T-helper 2 cell treated with Interferon-gamma antibody and Interleukin-4, amounts not matched to agents 100 ng/mL and 5 ng/mL, for 36 hours (primary cell): ENCODE results near the gene GPC6. TPM values are rescaled to one million over a fixed set of nuclear protein-coding genes. Genes with fewer than 3 reads are reported as not detected.

Source experiments
- intact Hi-C: fragments of 100-400 bp; cut with micrococcal nuclease; formaldehyde crosslinking; loops from one replicate; pipeline ENCODE4 v1.15.1; 2023
- total RNA-seq: library from RNA; stranded (reverse); gene quantifications from 2 replicates; pipeline ENCODE4 v1.2.3, GENCODE V29; 2022

The GPC6 gene
- total RNA-seq, 1 donor from 2014 or later, result not detected

DNA sequence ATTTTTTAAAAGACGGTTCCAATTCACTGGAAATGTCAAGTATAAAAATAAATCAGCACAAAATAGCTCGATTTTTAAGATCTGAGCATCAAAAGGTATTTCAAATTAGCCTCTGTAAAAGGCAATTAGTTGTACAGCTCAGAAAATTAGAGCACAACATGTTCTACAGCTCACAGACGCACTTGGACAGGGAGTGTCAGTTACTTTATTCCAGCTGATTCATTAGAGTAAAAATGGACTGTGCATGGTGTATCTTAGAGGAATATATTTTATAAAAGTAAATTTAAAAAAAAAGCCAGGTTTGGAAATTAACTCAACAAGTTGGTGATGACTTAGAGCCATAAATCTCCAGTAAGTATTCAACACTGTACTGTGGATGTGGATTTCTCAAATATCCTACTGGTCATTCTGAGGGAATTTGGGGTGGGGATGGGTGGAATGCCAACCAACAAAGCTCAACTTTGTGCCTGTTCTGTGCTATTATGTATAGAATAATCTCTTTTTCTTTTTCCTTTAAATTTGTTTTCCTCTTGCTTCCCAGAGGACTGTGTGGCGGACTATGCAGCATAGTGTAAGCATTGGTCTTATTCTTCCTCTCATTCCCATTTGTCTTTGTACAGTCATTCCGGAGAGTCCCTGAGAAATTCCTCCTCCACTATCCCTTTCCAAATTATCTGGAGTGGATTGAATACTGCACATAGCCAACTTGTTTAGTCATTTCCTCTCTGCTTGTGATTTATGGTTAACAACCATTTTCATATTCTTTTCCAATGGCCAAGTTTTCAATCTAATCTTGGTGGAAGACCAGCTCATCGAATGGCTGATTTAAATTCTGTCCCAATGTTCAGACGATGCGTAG lies 1083.6 kb downstream of the GPC6 start:
- intact Hi-C loops, result no loop called here

GRCh38 chr13:94311893-94312292 lies 1085.3 kb downstream of the GPC6 start:
- intact Hi-C loops, result loop anchor here (1.0 kb wide), 1 partner anchor 11 kb away; no protein-coding TSS in a partner anchor

DNA sequence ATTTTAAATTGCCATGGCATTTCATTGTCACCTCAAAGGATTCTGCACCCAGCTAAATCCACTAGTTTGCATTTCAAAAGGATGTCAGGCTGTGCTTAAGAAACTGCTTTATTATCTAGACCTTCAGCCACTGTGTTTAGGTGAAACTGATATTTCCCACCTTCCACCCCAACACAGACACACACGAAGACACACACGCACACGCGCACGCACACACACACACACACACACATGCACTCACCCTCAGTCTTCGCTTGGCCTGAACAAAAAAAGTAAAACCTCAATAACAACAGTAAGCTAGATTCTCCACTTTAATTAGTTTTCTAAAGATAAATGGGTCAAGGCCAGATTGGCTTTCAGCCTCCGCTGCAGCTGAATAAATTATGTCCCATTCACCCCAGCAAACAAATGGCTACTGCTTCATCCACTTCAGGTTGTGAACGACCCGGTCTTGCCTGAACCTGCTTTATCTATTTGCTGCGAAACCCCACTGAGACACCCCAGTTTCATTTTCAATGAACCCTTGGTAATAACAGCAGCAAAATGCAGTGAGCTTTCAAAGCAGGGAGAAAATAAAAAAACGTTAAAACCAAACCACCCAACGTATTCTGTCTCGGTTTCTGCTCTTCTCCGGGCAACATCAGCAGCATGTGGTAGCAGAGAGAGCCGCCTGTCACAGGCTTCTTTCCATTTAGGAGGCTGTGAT lies 1086.1 kb downstream of the GPC6 start:
- intact Hi-C loops, result loop anchor here (1.0 kb wide), 1 partner anchor 11 kb away; no protein-coding TSS in a partner anchor

- intact Hi-C loops, result no loop called here
Observed at GRCh38 chr13:94313321-94313910, 1086.8 kb downstream of the GPC6 start.

GRCh38 chr13:94313926-94314325 lies 1087.3 kb downstream of the GPC6 start:
- intact Hi-C loops, result no loop called here

GRCh38 chr13:94315188-94315587 lies 1088.6 kb downstream of the GPC6 start:
- intact Hi-C loops, result no loop called here

DNA sequence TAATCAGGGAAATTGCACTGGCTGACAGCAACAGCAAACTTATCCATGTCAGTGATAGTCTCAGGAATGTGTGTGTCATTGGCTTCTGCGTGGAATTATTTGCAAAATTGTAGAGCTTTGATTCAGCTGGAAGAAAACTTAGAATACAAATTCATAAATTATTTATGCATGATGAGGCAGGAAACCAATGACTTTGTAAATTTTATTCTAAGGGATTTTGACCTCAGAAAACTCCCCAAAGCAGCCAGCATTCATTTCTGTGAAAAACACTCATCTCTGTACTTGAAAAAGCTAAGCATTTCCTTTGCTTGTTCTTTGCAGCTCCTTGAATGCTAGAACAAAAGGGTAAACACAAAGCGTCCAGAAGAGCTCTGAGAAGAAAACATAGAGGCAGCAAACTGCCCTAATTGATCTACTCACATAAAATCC lies 1090.5 kb downstream of the GPC6 start:
- intact Hi-C loops, result no loop called here

- intact Hi-C loops, result no loop called here
Observed at GRCh38 chr13:94318418-94318817, 1091.8 kb downstream of the GPC6 start.

DNA sequence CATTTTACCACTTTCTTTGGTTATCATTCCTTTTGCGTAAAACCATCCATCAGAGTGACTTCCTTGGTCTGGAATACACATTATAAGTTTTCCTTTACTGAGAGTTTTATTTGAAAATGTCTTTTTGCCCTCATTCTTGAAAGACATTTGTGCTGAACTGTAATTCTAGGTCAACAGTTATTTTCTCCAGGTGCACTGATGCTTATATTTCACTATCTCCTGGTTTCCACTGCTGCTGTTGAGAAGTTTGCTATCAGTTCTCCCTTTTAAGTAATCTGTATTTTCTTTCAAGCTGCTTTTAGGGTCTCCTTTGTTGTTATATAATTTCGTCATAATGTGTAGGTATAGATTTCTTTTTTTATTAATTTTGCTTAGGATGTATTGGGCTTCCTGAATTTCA lies 1092.9 kb downstream of the GPC6 start:
- intact Hi-C loops, result no loop called here

GRCh38 chr13:94322925-94323763 lies 1096.5 kb downstream of the GPC6 start:
- intact Hi-C loops, result loop anchor here (1.0 to 5.0 kb wide), 2 partner anchors 11 to 279 kb away; partner anchors contain the start of gene GPR180

- intact Hi-C loops, result loop anchor here (1.0 to 5.0 kb wide), 2 partner anchors 12 to 278 kb away; partner anchors contain the start of gene GPR180
Observed at GRCh38 chr13:94323764-94324758, 1097.5 kb downstream of the GPC6 start.

- intact Hi-C loops, result loop anchor here (5.0 kb wide), 1 partner anchor 277 kb away; the partner anchor contains the start of gene GPR180
Observed at GRCh38 chr13:94324767-94325540, 1098.3 kb downstream of the GPC6 start.

DNA sequence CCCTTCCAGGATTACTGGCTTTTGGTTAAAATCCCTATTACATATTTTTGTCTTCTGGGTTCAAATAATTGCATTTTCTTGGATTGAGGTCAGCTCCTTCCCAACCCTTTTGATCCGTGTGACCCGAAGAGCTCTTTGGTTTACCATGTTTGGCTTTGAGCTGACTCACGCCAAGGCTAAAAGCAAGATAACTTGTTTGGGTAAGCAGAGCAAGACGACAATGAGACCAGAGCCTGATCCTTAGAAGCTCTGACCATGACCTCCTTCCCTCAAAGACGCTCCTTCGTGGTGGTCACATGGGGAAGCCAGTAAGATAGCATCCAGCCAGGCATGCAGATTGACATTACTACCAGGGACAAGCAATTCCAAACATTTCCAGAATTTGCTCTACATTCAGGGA lies 1099.0 kb downstream of the GPC6 start:
- intact Hi-C loops, result no loop called here

DNA sequence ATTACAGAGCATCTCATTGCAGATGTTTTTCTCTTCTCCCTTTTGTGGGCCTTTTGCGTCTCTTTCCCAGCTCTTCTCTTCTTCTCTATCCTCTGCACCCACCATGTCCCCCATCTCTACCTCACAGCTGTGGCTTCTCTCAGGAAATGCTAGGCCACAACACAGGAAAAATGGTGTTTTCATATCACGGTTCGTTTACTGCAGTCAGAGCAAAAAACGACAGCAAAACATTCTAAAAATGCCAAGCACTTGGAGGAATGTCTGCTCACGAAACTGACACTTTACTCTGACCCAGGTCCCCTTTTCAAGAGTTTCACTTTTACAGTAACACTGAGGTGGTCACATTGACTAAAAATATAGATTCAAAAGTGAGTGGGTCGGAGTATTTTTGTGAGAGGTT lies 1100.7 kb downstream of the GPC6 start:
- intact Hi-C loops, result no loop called here

- intact Hi-C loops, result no loop called here
Observed at GRCh38 chr13:94328381-94329041, 1101.9 kb downstream of the GPC6 start.

DNA sequence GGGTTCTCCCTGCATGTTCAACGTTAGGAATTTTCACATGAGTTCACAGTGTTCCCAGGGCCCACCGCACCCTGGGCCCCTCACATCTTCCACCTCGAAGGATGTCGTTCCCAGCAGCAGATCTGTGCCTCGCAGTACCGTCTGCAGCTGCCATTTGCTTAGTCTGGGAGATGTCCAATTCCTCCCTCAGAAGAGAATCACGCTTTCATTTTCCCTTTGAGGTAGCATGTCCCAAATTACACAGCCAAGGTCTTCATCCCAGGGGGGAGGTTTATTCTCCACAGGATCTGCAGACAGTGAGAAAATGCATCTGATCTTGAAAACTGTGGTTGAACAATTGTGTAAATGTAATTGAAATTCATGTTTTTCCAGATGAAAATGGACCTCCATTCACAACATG lies 1102.7 kb downstream of the GPC6 start:
- intact Hi-C loops, result no loop called here

GRCh38 chr13:94329754-94330551 lies 1103.3 kb downstream of the GPC6 start:
- intact Hi-C loops, result no loop called here
